Epidermal melanocyte (primary cell): ENCODE measurements around the gene SEC16A.

Experiments used
- DNase-seq: peaks from one replicate; pipeline ENCODE4 v3.0.0; 2011; ENCODE audit warnings: low spot score; ENCODE audit not compliant: insufficient read length

The SEC16A gene

GRCh38 chr9:136485049-136486045 is 2.5 kb upstream of the SEC16A start:
- DNase-seq, result peak; percentile 81

- no peak for DNase-seq
Measured at GRCh38 chr9:136484153-136485048, 1.6 kb upstream of the SEC16A start.

GRCh38 chr9:136483589-136484152 is 831 bp upstream of the SEC16A start:
- DNase-seq, result peak; percentile 88

- no peak for DNase-seq
Measured at GRCh38 chr9:136482046-136482792, 621 bp downstream of the SEC16A start.

GRCh38 chr9:136481558-136481957 is 1.3 kb downstream of the SEC16A start:
- DNase-seq, result no peak

GRCh38 chr9:136476369-136477150 is 6.3 kb downstream of the SEC16A start:
- DNase-seq, result no peak

GRCh38 chr9:136474974-136475865 is 7.6 kb downstream of the SEC16A start:
- no peak for DNase-seq

GRCh38 chr9:136474021-136474640 is 8.7 kb downstream of the SEC16A start:
- no peak for DNase-seq

GRCh38 chr9:136473354-136473721 is 9.5 kb downstream of the SEC16A start:
- DNase-seq, result no peak

- no peak for DNase-seq
Measured at GRCh38 chr9:136472640-136473353, 10.0 kb downstream of the SEC16A start.

- DNase-seq, result no peak
Measured at GRCh38 chr9:136471802-136472487, 10.9 kb downstream of the SEC16A start.

GRCh38 chr9:136470792-136471469 is 11.9 kb downstream of the SEC16A start:
- no peak for DNase-seq

- DNase-seq, result no peak
Measured at GRCh38 chr9:136470356-136470755, 12.5 kb downstream of the SEC16A start.

- DNase-seq, result no peak
Measured at GRCh38 chr9:136467766-136468165, 15.1 kb downstream of the SEC16A start.

- no peak for DNase-seq
Measured at GRCh38 chr9:136466155-136466541, 16.7 kb downstream of the SEC16A start.

- no peak for DNase-seq
Measured at GRCh38 chr9:136465500-136466154, 17.2 kb downstream of the SEC16A start.
